Gastroesophageal sphincter (tissue), 3 donors: ENCODE data around the gene NFATC4.

Source experiments
- CTCF ChIP-seq, 4 experiments: fragments of 200-600 bp in 2 of 4; fragments of 450-650 bp in 2 of 4; sonication (generic) in 1 of 4; IDR thresholded peaks; one replicate each; pipeline ENCODE4 v1.5.1; 2017 to 2019; ENCODE audit warnings: antibody characterized with exemption in 4 of 4, mild to moderate bottlenecking in 2 of 4, moderate library complexity in 2 of 4
- POLR2A ChIP-seq, 2 donors: fragments of 450-650 bp; IDR thresholded peaks; one replicate each; pipeline ENCODE4 v1.6.1; 2017; ENCODE audit warnings: antibody characterized with exemption in 2 of 2, mild to moderate bottlenecking in 2 of 2, moderate library complexity in 1 of 2
- POLR2AphosphoS5 ChIP-seq: sonication (generic); formaldehyde crosslinking; IDR thresholded peaks from one replicate; pipeline ENCODE4 v1.6.1; 2017; ENCODE audit warnings: antibody characterized with exemption

- TF ChIP-seq CTCF (IDR thresholded peaks at IDR 0.05) (no peak), POLR2A (IDR thresholded peaks at IDR 0.05) (no peak), POLR2AphosphoS5 (no peak)
These were observed 21.4 kb downstream of the NFATC4 start for GRCh38 chr14:24389226-24389848.
